ENCODE data around the gene TMCO4. TPM values are rescaled to one million over a fixed set of nuclear protein-coding genes. Genes with fewer than 3 reads are reported as not detected.

Gene TMCO4
- total and polyA plus RNA-seq, 2 of the 8 experiments (the other 6 are each of a cell fraction or from before 2014, with no cell fraction given), result 3.0 to 3.1 TPM

GRCh38 chr1:19739628-19740027, 60.1 kb downstream of the TMCO4 start:
- no peak for FAIRE-seq
- CTCF ChIA-PET (ENCODE audit: partially characterized antibody), result interaction anchor here (1.9 kb wide), 1 partner anchor 35 kb away, joined by 9 read pairs; no protein-coding TSS in a partner anchor

More at GRCh38 chr1:19739628-19740027, 60.1 kb downstream of the TMCO4 start:
- no peaks in the 10 kb centered on the region for H3K23me2 ChIP-seq (ENCODE audit: low read depth, low read length)
- no peak overlapping the region for H3K4me2 ChIP-seq (ENCODE audit: insufficient read depth in 1 of 2, low read depth in 2 of 2, low read length in 2 of 2)
- H3K79me2 ChIP-seq (ENCODE audit: control insufficient read depth in 1 of 2, insufficient read depth in 2 of 2, low read length in 2 of 2), result no peaks in the 10 kb centered on the region
- H2BK12ac ChIP-seq (ENCODE audit: low read depth, low read length), result no peak overlapping the region
- no peak overlapping the region for H2AFZ ChIP-seq (ENCODE audit: low read length)
- H3K14ac ChIP-seq (ENCODE audit: insufficient read length), result no peak overlapping the region
- no peak overlapping the region for H2BK120ac ChIP-seq (replicated peaks; ENCODE audit: low read depth, low read length)
- no peak overlapping the region for H3K9ac ChIP-seq (replicated peaks in 1 of 4; ENCODE audit: extremely low read depth in 1 of 4, low read depth in 3 of 4, low read length in 3 of 4)
- 88% methylated on average over 5 of the region's 5 CpGs; no CpG with 5 or more reads in 1 of the 2 experiments for WGBS, 2 experiments (ENCODE audit: extremely low coverage in 1 of 2, insufficient coverage in 1 of 2, insufficient read length in 1 of 2, insufficient replicate concordance in 2 of 2, low coverage in 1 of 2, low lambda C conversion rate in 2 of 2, missing lambda C conversion rate in 1 of 2)
- no peak overlapping the region for H3K56ac ChIP-seq (replicated peaks; ENCODE audit: insufficient read length, low read depth, low read length)
- H4K20me1 ChIP-seq (replicated peaks in 1 of 2; ENCODE audit: control insufficient read depth in 1 of 2, insufficient read depth in 2 of 2, low read length in 2 of 2), result no peaks in the 10 kb centered on the region
- H2AK5ac ChIP-seq (ENCODE audit: low read depth, low read length), result no peak overlapping the region
- H3K27me3 ChIP-seq (replicated peaks in 1 of 4; ENCODE audit: control insufficient read depth in 3 of 4, extremely low read depth in 1 of 4, insufficient read depth in 3 of 4, low read length in 3 of 4), result no peaks in the 10 kb centered on the region; a peak in 1 of 7 replicates
- no peak overlapping the region for H4K91ac ChIP-seq (replicated peaks; ENCODE audit: insufficient read length, low read length)
- H2BK5ac ChIP-seq (ENCODE audit: low read depth, low read length), result no peak overlapping the region
- no peak overlapping the region for H4K8ac ChIP-seq (ENCODE audit: extremely low read depth, insufficient read depth, low read length)
- no peak overlapping the region for H4K5ac ChIP-seq (ENCODE audit: insufficient read length, low read depth, low read length)
- H2BK15ac ChIP-seq (ENCODE audit: low read length), result no peak overlapping the region
- TF ChIP-seq TEAD4 (IDR thresholded peaks at IDR 0.05; ENCODE audit: low read depth, low read length) (no peak), CBX5 (IDR thresholded peaks at IDR 0.05; ENCODE audit: low read depth, low read length) (no peak), SIN3A (conservative IDR thresholded peaks at IDR 0.05 in 1 of 2, IDR thresholded peaks at IDR 0.05 in 1 of 2; ENCODE audit: low read depth in 1 of 2, low read length in 2 of 2) (no peak), TAF7 (optimal IDR thresholded peaks at IDR 0.05; ENCODE audit: borderline replicate concordance, low read depth, low read length) (no peak), TAF1 (IDR thresholded peaks at IDR 0.05; ENCODE audit: low read depth, low read length) (no peak), YY1 (IDR thresholded peaks at IDR 0.05; ENCODE audit: low read depth, low read length) (no peak), JUN (IDR thresholded peaks at IDR 0.05; ENCODE audit: low read depth, low read length) (no peak), EZH2 (IDR thresholded peaks at IDR 0.05; ENCODE audit: low read depth, low read length, severe bottlenecking) (no peak), HDAC2 (IDR thresholded peaks at IDR 0.05; ENCODE audit: borderline replicate concordance in 1 of 2, low read depth in 2 of 2, low read length in 2 of 2) (no peak)
- H3K23ac ChIP-seq (ENCODE audit: insufficient read length), result no peak overlapping the region
- no peaks in the 10 kb centered on the region for H3K36me3 ChIP-seq (ENCODE audit: control insufficient read depth in 2 of 4, insufficient read depth in 4 of 4, low read length in 3 of 4)
- no peak overlapping the region for H3K4ac ChIP-seq (replicated peaks; ENCODE audit: insufficient read length, low read depth, low read length)
- no peaks in the 10 kb centered on the region for H3K79me1 ChIP-seq (ENCODE audit: low read depth, low read length)
- no peak overlapping the region for H2BK20ac ChIP-seq (ENCODE audit: low read length)
- no peaks in the 10 kb centered on the region for H3K9me3 ChIP-seq (ENCODE audit: insufficient read depth in 2 of 2, low read depth in 1 of 2, low read length in 1 of 2)
- DNase-seq (ENCODE audit: low read depth in 1 of 2, low spot score in 2 of 2), result no peak
- POLR2A ChIA-PET (ENCODE audit: partially characterized antibody), result no interaction called here
- no peak overlapping the region for H3K27ac ChIP-seq (ENCODE audit: low read depth, low read length)
- no peak overlapping the region for H3K4me3 ChIP-seq (ENCODE audit: extremely low read depth in 1 of 4, insufficient read depth in 2 of 4, low read depth in 3 of 4, low read length in 4 of 4)
- H3K4me1 ChIP-seq (replicated peaks in 1 of 4; ENCODE audit: control insufficient read depth in 3 of 4, insufficient read depth in 4 of 4, low read length in 3 of 4), result no peaks in the 10 kb centered on the region
- no peak overlapping the region for H3K18ac ChIP-seq (ENCODE audit: extremely low read depth, low read length)

All from H1 (cell line).